ENCODE results near the gene GUK1. TPM values are rescaled to one million over a fixed set of nuclear protein-coding genes. Genes with fewer than 3 reads are reported as not detected.

GUK1 gene
- total and polyA plus RNA-seq, 2 experiments from 2014 or later, result 87.5 to 121 TPM

DNA sequence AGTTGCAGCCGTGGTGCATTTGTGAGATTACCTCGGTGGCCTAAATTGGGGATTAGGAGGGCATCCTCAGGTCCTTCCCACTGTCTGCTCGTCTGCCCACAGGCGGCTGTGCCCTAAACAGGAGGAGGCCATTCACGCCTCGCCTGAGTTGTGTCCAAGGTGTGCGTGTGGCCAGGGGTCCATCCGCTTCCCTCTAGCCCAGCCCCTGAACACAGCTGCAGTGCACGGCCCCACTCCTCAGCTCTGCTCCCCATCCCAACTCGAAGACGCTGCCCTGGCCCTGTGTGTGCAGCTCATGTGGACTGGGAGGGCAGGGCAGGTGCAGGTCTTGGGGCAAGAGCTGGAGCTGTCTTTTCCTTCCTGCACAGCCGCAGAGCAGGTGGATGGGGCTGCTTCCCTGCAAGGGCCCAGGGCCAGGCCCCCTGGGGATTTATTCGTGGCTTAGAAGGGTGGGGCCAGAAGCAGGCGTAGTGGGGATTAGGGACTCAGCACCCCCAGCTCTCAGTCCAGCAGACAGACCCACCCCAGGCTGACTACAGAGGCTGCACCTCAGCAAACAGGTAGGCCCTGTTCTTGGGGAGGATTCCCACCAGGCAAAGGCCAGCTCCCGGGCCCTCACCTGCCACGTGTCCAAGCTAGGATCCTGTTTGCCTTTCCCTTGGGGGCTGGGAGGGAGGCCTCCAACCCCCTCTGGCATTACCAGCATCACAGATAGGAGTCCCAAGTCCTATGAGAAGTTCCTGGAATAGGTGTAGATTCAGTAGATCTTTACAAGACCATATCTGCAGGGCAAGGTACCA is 4.3 kb downstream of the GUK1 start:
- Histone ChIP-seq H3K27ac (ENCODE audit: low read depth) (no peak overlapping the region), H3K4me2 (no peak overlapping the region), H3K36me3 (ENCODE audit: insufficient read depth) (no peaks in the 10 kb centered on the region), H4K20me1 (replicated peaks; ENCODE audit: insufficient read depth) (no peaks in the 10 kb centered on the region), H3F3A (replicated peaks; ENCODE audit: low read depth) (no peaks in the 10 kb centered on the region), H2AFZ (no peak overlapping the region), H3K9me2 (ENCODE audit: insufficient read depth) (no peaks in the 10 kb centered on the region), H3K4me3 (no peak overlapping the region), H3K27me3 (ENCODE audit: insufficient read depth) (no peaks in the 10 kb centered on the region), H3K4me1 (ENCODE audit: insufficient read depth) (peaks cover 5% of the 10 kb centered on the region; the same call in 1 of the 2 replicates), H3K79me2 (replicated peaks; ENCODE audit: insufficient read depth) (peaks cover 34% of the 10 kb centered on the region)
- Mint-ChIP-seq H3K36me3 (ENCODE audit: low read depth) (no peaks in the 10 kb centered on the region; the same call in 1 of the 3 replicates), H3K9me3 (no peaks in the 10 kb centered on the region; the same call in 2 of the 3 replicates), H3K4me1 (peaks cover 2% of the 10 kb centered on the region; the same call in 1 of the 3 replicates), H3K27ac (no peak overlapping the region), H3K4me3 (no peak overlapping the region), H3K27me3 (ENCODE audit: insufficient read depth, low read depth, poor library complexity) (peaks cover 10% of the 10 kb centered on the region)
- TF ChIP-seq EZH2phosphoT487 (IDR thresholded peaks at IDR 0.05; ENCODE audit: unreplicated experiment) (no peak), POLR2AphosphoS5 (IDR thresholded peaks at IDR 0.05; ENCODE audit: low read depth) (no peak), STAT1 (IDR thresholded peaks at IDR 0.05; ENCODE audit: unreplicated experiment) (no peak), EZH2 (IDR thresholded peaks at IDR 0.05; ENCODE audit: low read depth, unreplicated experiment) (no peak), JUNB (IDR thresholded peaks at IDR 0.05; ENCODE audit: unreplicated experiment) (no peak), CREB1 (CRISPR knock-in tag; IDR thresholded peaks at IDR 0.05; ENCODE audit: low read depth) (no peak)
- TF ChIP-seq, protein P1, sequence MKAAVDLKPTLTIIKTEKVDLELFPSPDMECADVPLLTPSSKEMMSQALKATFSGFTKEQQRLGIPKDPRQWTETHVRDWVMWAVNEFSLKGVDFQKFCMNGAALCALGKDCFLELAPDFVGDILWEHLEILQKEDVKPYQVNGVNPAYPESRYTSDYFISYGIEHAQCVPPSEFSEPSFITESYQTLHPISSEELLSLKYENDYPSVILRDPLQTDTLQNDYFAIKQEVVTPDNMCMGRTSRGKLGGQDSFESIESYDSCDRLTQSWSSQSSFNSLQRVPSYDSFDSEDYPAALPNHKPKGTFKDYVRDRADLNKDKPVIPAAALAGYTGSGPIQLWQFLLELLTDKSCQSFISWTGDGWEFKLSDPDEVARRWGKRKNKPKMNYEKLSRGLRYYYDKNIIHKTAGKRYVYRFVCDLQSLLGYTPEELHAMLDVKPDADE (IDR thresholded peaks at IDR 0.05), result no peak
- TF ChIP-seq, protein P2, sequence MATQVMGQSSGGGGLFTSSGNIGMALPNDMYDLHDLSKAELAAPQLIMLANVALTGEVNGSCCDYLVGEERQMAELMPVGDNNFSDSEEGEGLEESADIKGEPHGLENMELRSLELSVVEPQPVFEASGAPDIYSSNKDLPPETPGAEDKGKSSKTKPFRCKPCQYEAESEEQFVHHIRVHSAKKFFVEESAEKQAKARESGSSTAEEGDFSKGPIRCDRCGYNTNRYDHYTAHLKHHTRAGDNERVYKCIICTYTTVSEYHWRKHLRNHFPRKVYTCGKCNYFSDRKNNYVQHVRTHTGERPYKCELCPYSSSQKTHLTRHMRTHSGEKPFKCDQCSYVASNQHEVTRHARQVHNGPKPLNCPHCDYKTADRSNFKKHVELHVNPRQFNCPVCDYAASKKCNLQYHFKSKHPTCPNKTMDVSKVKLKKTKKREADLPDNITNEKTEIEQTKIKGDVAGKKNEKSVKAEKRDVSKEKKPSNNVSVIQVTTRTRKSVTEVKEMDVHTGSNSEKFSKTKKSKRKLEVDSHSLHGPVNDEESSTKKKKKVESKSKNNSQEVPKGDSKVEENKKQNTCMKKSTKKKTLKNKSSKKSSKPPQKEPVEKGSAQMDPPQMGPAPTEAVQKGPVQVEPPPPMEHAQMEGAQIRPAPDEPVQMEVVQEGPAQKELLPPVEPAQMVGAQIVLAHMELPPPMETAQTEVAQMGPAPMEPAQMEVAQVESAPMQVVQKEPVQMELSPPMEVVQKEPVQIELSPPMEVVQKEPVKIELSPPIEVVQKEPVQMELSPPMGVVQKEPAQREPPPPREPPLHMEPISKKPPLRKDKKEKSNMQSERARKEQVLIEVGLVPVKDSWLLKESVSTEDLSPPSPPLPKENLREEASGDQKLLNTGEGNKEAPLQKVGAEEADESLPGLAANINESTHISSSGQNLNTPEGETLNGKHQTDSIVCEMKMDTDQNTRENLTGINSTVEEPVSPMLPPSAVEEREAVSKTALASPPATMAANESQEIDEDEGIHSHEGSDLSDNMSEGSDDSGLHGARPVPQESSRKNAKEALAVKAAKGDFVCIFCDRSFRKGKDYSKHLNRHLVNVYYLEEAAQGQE (IDR thresholded peaks at IDR 0.05; ENCODE audit: unreplicated experiment), result no peak
- TF ChIP-seq, protein P3, sequence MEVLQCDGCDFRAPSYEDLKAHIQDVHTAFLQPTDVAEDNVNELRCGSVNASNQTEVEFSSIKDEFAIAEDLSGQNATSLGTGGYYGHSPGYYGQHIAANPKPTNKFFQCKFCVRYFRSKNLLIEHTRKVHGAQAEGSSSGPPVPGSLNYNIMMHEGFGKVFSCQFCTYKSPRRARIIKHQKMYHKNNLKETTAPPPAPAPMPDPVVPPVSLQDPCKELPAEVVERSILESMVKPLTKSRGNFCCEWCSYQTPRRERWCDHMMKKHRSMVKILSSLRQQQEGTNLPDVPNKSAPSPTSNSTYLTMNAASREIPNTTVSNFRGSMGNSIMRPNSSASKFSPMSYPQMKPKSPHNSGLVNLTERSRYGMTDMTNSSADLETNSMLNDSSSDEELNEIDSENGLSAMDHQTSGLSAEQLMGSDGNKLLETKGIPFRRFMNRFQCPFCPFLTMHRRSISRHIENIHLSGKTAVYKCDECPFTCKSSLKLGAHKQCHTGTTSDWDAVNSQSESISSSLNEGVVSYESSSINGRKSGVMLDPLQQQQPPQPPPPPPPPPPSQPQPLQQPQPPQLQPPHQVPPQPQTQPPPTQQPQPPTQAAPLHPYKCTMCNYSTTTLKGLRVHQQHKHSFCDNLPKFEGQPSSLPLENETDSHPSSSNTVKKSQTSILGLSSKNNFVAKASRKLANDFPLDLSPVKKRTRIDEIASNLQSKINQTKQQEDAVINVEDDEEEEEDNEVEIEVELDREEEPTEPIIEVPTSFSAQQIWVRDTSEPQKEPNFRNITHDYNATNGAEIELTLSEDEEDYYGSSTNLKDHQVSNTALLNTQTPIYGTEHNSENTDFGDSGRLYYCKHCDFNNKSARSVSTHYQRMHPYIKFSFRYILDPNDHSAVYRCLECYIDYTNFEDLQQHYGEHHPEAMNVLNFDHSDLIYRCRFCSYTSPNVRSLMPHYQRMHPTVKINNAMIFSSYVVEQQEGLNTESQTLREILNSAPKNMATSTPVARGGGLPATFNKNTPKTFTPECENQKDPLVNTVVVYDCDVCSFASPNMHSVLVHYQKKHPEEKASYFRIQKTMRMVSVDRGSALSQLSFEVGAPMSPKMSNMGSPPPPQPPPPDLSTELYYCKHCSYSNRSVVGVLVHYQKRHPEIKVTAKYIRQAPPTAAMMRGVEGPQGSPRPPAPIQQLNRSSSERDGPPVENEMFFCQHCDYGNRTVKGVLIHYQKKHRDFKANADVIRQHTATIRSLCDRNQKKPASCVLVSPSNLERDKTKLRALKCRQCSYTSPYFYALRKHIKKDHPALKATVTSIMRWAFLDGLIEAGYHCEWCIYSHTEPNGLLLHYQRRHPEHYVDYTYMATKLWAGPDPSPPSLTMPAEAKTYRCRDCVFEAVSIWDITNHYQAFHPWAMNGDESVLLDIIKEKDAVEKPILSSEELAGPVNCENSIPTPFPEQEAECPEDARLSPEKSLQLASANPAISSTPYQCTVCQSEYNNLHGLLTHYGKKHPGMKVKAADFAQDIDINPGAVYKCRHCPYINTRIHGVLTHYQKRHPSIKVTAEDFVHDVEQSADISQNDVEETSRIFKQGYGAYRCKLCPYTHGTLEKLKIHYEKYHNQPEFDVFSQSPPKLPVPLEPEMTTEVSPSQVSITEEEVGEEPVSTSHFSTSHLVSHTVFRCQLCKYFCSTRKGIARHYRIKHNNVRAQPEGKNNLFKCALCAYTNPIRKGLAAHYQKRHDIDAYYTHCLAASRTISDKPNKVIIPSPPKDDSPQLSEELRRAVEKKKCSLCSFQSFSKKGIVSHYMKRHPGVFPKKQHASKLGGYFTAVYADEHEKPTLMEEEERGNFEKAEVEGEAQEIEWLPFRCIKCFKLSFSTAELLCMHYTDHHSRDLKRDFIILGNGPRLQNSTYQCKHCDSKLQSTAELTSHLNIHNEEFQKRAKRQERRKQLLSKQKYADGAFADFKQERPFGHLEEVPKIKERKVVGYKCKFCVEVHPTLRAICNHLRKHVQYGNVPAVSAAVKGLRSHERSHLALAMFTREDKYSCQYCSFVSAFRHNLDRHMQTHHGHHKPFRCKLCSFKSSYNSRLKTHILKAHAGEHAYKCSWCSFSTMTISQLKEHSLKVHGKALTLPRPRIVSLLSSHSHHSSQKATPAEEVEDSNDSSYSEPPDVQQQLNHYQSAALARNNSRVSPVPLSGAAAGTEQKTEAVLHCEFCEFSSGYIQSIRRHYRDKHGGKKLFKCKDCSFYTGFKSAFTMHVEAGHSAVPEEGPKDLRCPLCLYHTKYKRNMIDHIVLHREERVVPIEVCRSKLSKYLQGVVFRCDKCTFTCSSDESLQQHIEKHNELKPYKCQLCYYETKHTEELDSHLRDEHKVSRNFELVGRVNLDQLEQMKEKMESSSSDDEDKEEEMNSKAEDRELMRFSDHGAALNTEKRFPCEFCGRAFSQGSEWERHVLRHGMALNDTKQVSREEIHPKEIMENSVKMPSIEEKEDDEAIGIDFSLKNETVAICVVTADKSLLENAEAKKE (CRISPR knock-in tag; IDR thresholded peaks at IDR 0.05), result no peak
- DNase-seq (ENCODE audit: low spot score), result no peak
- no peak for ATAC-seq

Data from GM23338 (cell line).